A549 treated with ZK216348 at 1 μM for 4 hours (cell line): Measurements from ENCODE around the gene TBXT. TPM values are rescaled to one million over a fixed set of nuclear protein-coding genes. Genes with fewer than 3 reads are reported as not detected.

ENCODE experiments used
- total RNA-seq: library from RNA; stranded (reverse); fragments of 200-300 nt; extraction: Qiagen RNA extraction; gene quantifications from 5 replicates; pipeline ENCODE4 v1.2.3, GENCODE V29; 2022; ENCODE audit warnings: low read depth

The TBXT gene
- not detected in 5 replicates for total RNA-seq

GRCh38 chr6:166167801-166168615 is at the start of gene TBXT:
TSS of gene TBXT (minus strand) at chr6:166167851. CDS start at chr6:166167591, 260 bp downstream.

Other genes with a start within 250 kb of the TBXT start
- gene PRR18, start 140.5 kb upstream of the TBXT start, total RNA-seq: 0.09 to 0.54 TPM (median 0.21 TPM) in 4 of 5 replicates, not detected in the other
- 25.3 to 43.6 TPM (median 41.4 TPM) in 5 replicates for gene SFT2D1, start 174.7 kb upstream of the TBXT start, total RNA-seq
- 2.6 to 4.5 TPM (median 3.8 TPM) in 5 replicates for gene MPC1, start 215.1 kb upstream of the TBXT start, total RNA-seq